Measurements from ENCODE around the gene DEK.

GRCh38 chr6:18268066-18268465, 3.7 kb upstream of the DEK start:
- TF ChIP-seq ZNF512 (CRISPR knock-in tag; IDR thresholded peaks at IDR 0.05; ENCODE audit: borderline replicate concordance) (no peak), NR3C1 (CRISPR knock-in tag; conservative IDR thresholded peaks at IDR 0.05; ENCODE audit: low read depth) (no peak), USF2 (CRISPR knock-in tag; IDR thresholded peaks at IDR 0.05) (no peak)
